HepG2 (cell line): Measurements from ENCODE around the gene SYNJ2. TPM values are rescaled to one million over a fixed set of nuclear protein-coding genes. Genes with fewer than 3 reads are reported as not detected.

Source experiments
- FLYWCH1 ChIP-seq: sonication (generic); formaldehyde crosslinking; IDR thresholded peaks from 2 replicates; pipeline ENCODE4 v1.8.1; 2023; ENCODE audit warnings: mild to moderate bottlenecking, missing genetic modification reagents
- FOSL2 ChIP-seq: sonication (generic); formaldehyde crosslinking; IDR thresholded peaks from 2 replicates; pipeline ENCODE4 v1.4.0; 2020; ENCODE audit warnings: missing genetic modification reagents
- HIC2 ChIP-seq: sonication (generic); formaldehyde crosslinking; IDR thresholded peaks from 2 replicates; pipeline ENCODE4 v1.9.0; 2022; ENCODE audit warnings: low read depth, missing genetic modification reagents
- HOXA3 ChIP-seq: sonication (generic); formaldehyde crosslinking; IDR thresholded peaks from 2 replicates; pipeline ENCODE4 v1.5.0; 2020; ENCODE audit warnings: missing genetic modification reagents
- ISX ChIP-seq: sonication (generic); formaldehyde crosslinking; conservative IDR thresholded peaks from 2 replicates; pipeline ENCODE4 v1.5.0; 2020; ENCODE audit warnings: missing genetic modification reagents
- KLF11 ChIP-seq: IDR thresholded peaks from 2 replicates; pipeline ENCODE4 v1.6.1; 2016; ENCODE audit warnings: missing compliant biosample characterization
- MTERF4 ChIP-seq: sonication (generic); formaldehyde crosslinking; IDR thresholded peaks from 2 replicates; pipeline ENCODE4 v1.8.0; 2023; ENCODE audit warnings: mild to moderate bottlenecking, missing genetic modification reagents
- NFIC ChIP-seq: IDR thresholded peaks from 2 replicates; pipeline ENCODE4 v1.6.1; 2012; ENCODE audit warnings: mild to moderate bottlenecking, low read length, inconsistent platforms
- RCOR2 ChIP-seq: IDR thresholded peaks from 2 replicates; pipeline ENCODE4 v1.6.1; 2016; ENCODE audit warnings: missing biosample characterization, missing genetic modification reagents
- SRY ChIP-seq: sonication (generic); formaldehyde crosslinking; IDR thresholded peaks from 2 replicates; pipeline ENCODE4 v1.8.0; 2022; ENCODE audit warnings: mild to moderate bottlenecking, missing genetic modification reagents
- TBP ChIP-seq: sonication (generic); formaldehyde crosslinking; IDR thresholded peaks from 2 replicates; pipeline ENCODE4 v1.5.0; 2020; ENCODE audit warnings: missing genetic modification reagents
- ZNF335 ChIP-seq: sonication (generic); formaldehyde crosslinking; IDR thresholded peaks from 2 replicates; pipeline ENCODE4 v1.4.0; 2020; ENCODE audit warnings: missing genetic modification reagents
- ZNF501 ChIP-seq: sonication (generic); formaldehyde crosslinking; IDR thresholded peaks from 2 replicates; pipeline ENCODE4 v1.5.1; 2020; ENCODE audit warnings: mild to moderate bottlenecking, moderate library complexity, missing genetic modification reagents
- ZNF562 ChIP-seq: sonication (generic); formaldehyde crosslinking; IDR thresholded peaks from 2 replicates; pipeline ENCODE4 v1.8.0; 2022; ENCODE audit warnings: missing genetic modification reagents, borderline replicate concordance
- ZSCAN29 ChIP-seq: sonication (generic); formaldehyde crosslinking; conservative IDR thresholded peaks from 2 replicates; pipeline ENCODE4 v1.4.0; 2020; ENCODE audit warnings: mild to moderate bottlenecking, missing genetic modification reagents
- polyA plus RNA-seq, 8 experiments: library from polyadenylated mRNA; depleted of rRNA in 3 of 8; stranded (reverse) in 7 of 8; unstranded in 1 of 8; fragments of >200 nt; fragmentation: Illumina TruSeq in 4 of 8; extraction: Trizol in 4 of 8; gene quantifications; 2 replicates each; pipeline versions ENCODE4 v1.2.1 to v1.2.3, GENCODE V29; 2011 to 2016; ENCODE audit warnings: low read depth in 4 of 8, missing spikeins in 1 of 8, mixed read lengths in 1 of 8; ENCODE audit not compliant: insufficient read depth in 1 of 8
- total RNA-seq, 5 experiments: library from RNA; depleted of rRNA; stranded (reverse); fragments of >200 nt; fragmentation: Illumina TruSeq; extraction: Trizol; gene quantifications; 2 replicates each; pipeline ENCODE4 v1.2.3, GENCODE V29; 2016; ENCODE audit warnings: low read depth in 1 of 5
- TF ChIP-seq, protein P1 (sequence below): sonication (generic); formaldehyde crosslinking; IDR thresholded peaks from 2 replicates; pipeline ENCODE4 v1.4.0; 2020; ENCODE audit warnings: missing genetic modification reagents
- TF ChIP-seq, protein P2 (sequence below): sonication (generic); formaldehyde crosslinking; IDR thresholded peaks from 2 replicates; pipeline ENCODE4 v1.5.0; 2020; ENCODE audit warnings: missing genetic modification reagents
- TF ChIP-seq, protein P3 (sequence below): sonication (generic); formaldehyde crosslinking; IDR thresholded peaks from 2 replicates; pipeline ENCODE4 v1.4.0; 2020; ENCODE audit warnings: missing genetic modification reagents, mild to moderate bottlenecking, borderline replicate concordance

SYNJ2 gene
- total and polyA plus RNA-seq, 2 of the 13 experiments (the other 11 are each of a cell fraction or from before 2014, with no cell fraction given) = 39.1 to 57.6 TPM

DNA sequence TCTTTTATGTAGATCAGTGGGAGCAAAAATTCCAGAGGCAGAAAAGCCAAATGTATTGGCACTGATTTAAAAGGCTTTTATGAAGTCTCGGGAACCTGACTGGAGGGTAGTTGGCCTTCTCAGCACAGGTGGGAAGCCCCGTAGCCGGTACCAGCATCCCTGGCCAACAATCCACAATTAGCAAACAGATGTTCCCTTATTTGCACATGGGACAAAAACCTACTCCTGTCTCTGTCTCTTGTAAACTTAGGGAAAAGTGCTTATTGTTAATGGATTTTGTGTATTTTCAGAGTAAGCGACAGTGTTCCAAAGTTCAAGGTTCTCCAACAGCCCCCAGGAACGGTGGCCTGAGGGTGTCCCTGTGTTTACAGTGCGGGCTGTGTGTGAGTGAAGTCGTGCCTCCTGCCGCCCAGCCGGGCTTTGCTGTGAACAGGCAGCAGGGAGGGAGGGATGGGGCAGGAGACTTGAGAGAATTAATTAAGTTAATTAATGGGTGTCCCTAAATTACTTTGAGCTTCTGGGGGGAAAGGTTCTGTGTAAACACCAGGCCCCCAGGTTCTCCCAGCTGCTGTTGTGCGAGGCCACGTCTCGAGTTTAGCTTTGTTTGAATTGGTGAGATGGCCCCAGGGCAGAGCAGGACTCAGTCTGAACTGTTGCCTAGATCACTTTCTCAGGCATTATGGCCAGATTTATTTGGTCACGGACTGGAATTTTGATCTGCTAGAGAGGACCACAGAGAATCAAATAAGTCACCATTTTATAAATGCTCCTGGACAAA lies 3.9 kb downstream of the SYNJ2 start (continued):
- TF ChIP-seq, protein P1, sequence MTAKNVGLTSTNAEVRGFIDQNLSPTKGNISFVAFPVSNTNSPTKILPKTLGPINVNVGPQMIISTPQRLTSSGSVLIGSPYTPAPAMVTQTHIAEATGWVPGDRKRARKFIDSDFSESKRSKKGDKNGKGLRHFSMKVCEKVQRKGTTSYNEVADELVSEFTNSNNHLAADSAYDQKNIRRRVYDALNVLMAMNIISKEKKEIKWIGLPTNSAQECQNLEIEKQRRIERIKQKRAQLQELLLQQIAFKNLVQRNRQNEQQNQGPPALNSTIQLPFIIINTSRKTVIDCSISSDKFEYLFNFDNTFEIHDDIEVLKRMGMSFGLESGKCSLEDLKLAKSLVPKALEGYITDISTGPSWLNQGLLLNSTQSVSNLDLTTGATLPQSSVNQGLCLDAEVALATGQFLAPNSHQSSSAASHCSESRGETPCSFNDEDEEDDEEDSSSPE (CRISPR knock-in tag) = peak; percentile 79
- TF ChIP-seq FLYWCH1 (CRISPR knock-in tag) (no peak), ISX (CRISPR knock-in tag) (0 out of 2 replicates have a peak, but pooled peaks have one; percentile 43), HOXA3 (peak; percentile 92), KLF11 (CRISPR knock-in tag) (peak; percentile 85; the same call in 1 of the 2 replicates), HIC2 (CRISPR knock-in tag) (no peak), TBP (CRISPR knock-in tag) (0 out of 2 replicates have a peak, but pooled peaks have one; percentile 71), RCOR2 (CRISPR knock-in tag) (peak; percentile 99), MTERF4 (0 out of 2 replicates have a peak, but pooled peaks have one; percentile 84), NFIC (peak; percentile 91; the same call in 1 of the 2 replicates), FOSL2 (peak; percentile 88), ZNF335 (CRISPR knock-in tag) (peak; percentile 75), ZNF562 (0 out of 2 replicates have a peak, but pooled peaks have one; percentile 45), ZNF501 (no peak; the same call in 1 of the 2 replicates), SRY (CRISPR knock-in tag) (peak; percentile 67), ZSCAN29 (CRISPR knock-in tag) (0 out of 2 replicates have a peak, but pooled peaks have one; percentile 64)
- TF ChIP-seq, protein P2, sequence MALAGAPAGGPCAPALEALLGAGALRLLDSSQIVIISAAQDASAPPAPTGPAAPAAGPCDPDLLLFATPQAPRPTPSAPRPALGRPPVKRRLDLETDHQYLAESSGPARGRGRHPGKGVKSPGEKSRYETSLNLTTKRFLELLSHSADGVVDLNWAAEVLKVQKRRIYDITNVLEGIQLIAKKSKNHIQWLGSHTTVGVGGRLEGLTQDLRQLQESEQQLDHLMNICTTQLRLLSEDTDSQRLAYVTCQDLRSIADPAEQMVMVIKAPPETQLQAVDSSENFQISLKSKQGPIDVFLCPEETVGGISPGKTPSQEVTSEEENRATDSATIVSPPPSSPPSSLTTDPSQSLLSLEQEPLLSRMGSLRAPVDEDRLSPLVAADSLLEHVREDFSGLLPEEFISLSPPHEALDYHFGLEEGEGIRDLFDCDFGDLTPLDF = 0 out of 2 replicates have a peak, but pooled peaks have one; percentile 43
- TF ChIP-seq, protein P3, sequence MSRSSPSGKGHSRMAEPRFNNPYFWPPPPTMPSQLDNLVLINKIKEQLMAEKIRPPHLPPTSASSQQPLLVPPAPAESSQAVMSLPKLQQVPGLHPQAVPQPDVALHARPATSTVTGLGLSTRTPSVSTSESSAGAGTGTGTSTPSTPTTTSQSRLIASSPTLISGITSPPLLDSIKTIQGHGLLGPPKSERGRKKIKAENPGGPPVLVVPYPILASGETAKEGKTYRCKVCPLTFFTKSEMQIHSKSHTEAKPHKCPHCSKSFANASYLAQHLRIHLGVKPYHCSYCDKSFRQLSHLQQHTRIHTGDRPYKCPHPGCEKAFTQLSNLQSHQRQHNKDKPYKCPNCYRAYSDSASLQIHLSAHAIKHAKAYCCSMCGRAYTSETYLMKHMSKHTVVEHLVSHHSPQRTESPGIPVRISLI (CRISPR knock-in tag) = peak; percentile 87; the same call in 1 of the 2 replicates
